GM19395 (cell line): Measurements from ENCODE around the gene PPIP5K2.
"Not testable (repeated sequence)": the region's sequence is repeated elsewhere in the genome, so short reads cannot be mapped to it uniquely, and the experiment has no call there.

Experiments used
- ATAC-seq: cut with Tn5 transposase; IDR thresholded peaks from one replicate; pipeline ENCODE4 v1.9.1; 2021; ENCODE audit warnings: mild to moderate bottlenecking, moderate library complexity; ENCODE audit not compliant: unreplicated experiment

The PPIP5K2 gene

DNA sequence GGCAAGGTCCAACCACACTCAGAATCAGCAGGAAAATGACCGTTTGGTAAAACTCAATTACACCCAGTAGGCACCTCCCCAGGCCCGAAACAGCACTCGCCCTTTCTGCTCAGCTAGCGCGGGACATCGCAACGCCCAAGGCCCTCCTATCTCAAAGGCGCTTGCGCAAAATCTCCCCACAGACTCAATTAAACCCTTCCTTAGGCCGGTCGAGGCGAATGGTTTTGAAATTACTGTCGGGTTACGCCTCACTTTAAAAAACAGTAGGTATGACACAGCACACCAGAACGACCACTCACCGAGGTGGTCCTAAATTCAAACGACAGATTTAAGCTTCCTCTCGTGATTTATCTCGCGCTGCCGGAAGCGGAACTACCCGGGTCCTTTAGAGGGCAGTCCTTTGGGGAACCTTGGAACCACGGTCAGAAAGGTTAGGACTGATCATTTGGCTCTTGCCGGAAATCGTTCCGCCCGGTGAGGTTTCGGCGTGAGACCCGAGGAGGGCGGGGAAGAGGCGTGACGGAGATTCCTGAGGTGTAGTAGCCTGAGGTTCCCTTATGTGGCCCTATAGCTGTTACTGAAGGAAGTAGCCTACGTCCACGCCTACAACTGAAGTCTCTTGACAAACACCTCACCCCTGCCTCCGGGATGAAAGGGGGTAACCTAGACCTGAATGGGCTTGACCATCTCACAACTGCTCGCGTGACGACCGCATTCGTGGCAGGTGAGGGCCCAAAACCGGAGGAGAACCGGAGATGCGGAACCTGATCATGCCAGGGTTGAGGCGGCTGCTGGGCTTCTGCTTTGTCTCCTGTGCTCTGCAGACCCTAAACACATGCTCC, at the start of gene PPIP5K2, which contains the start of gene GIN1:
Gene PPIP5K2, plus strand, starts transcription at position 537 of the 842 bp plus-strand sequence. CDS start 9,289 bp downstream, outside the sequence.
Gene GIN1, minus strand, starts transcription at position 374 of the 842 bp plus-strand sequence. CDS start 11,431 bp downstream, outside the sequence.
- peak; percentile 91 for ATAC-seq

- not testable (repeated sequence) for ATAC-seq
Measured at GRCh38 chr5:103073500-103073899, 46.6 kb upstream of the PPIP5K2 start.

GRCh38 chr5:103075442-103075841, 44.7 kb upstream of the PPIP5K2 start:
- no peak for ATAC-seq

- ATAC-seq: no peak
Measured at GRCh38 chr5:103079796-103080195, 40.3 kb upstream of the PPIP5K2 start.

GRCh38 chr5:103086547-103086946, 33.6 kb upstream of the PPIP5K2 start:
- ATAC-seq: no peak

- no peak for ATAC-seq
Measured at GRCh38 chr5:103089272-103089671, 30.8 kb upstream of the PPIP5K2 start.

DNA sequence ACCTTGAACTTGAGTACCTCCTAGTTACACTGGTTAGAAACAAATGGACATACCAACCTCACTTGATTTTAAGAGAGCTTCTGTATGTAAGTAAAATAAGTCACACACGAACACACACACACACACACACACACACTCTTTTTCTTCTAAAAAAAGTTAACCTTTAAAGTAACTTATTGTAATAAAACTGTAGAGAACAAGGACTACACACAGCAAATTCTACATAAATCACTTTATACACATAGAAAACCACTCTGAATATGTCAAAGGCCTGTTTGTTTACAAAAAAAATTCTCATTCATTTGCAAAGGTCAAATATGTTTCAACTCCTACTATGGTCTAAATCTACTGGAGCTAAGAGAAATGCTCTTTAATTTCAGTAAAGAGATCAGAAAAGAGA, 29.3 kb upstream of the PPIP5K2 start:
- no peak for ATAC-seq

DNA sequence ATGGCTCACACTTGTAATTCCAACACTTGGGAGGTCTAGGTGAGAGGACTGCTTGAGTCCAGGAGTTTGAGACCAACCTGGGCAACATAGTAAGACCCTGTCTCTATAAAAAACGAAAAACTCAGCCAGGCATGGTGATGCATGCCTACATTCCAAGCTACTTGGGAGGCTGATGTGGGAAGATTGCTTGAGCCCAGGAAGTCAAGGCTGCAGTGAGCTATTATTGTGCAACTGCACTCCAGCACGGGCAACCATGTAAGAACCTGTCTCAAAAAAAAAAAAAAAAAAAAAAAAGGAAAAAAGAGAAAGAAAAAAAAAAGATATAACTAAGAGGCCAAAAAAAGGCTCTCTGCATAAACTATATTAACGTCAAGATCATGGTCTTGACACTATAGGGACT, 27.4 kb upstream of the PPIP5K2 start:
- ATAC-seq: no peak

- no peak for ATAC-seq
Measured at GRCh38 chr5:103093727-103094126, 26.4 kb upstream of the PPIP5K2 start.

DNA sequence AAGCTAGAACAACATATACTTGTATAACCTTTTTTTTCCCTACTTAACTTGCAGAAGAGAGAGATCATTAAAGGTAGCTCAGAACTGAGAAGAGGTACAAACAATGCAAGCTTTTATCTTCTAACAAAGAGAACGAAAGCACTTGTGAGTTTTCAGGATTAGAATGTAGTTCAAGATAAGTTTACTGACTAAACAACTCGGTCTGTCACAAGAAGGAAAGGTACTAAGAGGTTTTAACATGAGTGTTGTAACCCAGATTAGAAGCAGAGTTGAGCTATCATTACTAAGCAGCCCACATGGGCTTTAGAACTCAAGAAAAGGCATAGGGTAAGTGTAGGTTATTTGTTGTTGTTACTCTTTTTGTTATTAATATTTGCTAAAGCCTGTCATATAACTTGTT, 25.4 kb upstream of the PPIP5K2 start:
- ATAC-seq: no peak

DNA sequence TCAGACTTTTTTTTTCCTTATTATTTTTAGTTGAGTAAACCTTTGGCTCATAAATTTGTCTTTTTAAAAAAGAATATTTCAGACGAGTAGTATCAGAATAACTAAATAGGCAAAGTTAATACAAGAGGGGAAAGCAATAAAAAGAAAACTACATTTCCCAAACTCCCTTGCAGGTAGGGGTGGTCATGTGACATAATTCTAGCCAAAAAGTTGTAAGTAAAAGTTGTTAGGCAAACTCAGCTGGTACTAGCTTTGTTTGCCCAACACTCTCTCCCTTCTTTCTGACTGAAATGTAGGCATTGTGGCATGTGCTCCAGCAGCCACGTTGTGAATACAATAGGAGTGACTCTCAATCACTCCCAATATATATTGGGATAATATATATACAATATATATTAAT, 21.1 kb upstream of the PPIP5K2 start:
- ATAC-seq: no peak

GRCh38 chr5:103101079-103101750, 18.9 kb upstream of the PPIP5K2 start:
- no peak for ATAC-seq

DNA sequence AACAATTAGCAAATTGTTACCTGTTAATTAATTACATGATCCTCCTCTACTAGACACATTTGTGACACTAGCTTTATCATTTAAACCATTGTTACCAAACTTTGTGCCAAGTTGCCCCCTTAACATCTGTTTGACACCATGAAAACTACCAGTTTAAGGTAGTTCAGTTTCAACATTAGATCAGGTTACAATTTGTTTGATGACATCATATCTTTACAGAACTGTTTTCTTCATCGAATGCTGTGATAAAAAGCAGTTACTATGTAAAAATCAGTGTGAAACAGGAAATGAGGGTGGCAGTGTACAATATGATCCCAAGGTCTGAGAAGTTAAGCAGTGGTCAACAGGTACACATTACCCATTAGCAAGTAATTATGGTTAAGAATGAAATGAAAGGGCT, 17.9 kb upstream of the PPIP5K2 start:
- ATAC-seq: no peak

DNA sequence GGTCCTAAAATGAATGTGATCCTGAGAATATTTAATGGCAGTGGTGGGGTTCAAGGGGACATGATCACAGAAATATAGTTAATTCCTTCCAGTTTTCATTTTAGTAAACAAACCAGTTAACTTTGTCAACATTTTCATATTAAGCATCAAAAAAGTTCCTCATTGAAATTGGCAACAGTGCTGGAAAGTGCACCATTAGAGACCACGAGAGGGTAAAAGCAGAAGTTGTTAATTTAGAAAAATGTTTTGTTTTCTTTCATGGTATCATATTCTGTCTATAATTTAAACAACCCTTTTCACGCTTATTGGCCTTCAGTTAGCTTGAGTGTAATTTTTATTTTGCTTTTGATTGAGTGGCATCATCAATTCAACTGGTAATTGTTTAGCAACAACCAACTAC, 12.0 kb upstream of the PPIP5K2 start:
- ATAC-seq: no peak

DNA sequence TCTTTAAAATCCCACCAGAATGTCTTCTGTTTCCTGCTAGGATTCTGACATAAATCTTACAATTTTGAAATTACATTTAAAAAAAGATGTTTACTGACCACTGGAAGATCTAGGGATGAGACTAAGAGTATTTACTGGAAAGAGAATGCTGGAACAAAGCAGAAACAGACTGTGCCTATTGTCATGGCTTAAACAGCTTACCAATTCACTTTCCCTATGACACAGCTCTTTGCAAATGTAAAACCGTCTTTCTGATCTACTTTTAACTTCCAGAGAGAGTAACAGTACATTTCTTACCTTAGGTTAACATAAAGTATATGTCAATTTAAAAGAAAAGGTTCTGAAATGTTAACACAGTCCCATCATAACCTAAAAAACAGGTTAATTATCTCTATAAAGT, 10.8 kb upstream of the PPIP5K2 start:
- no peak for ATAC-seq

- ATAC-seq: no peak
Measured at GRCh38 chr5:103110403-103110802, 9.7 kb upstream of the PPIP5K2 start.

DNA sequence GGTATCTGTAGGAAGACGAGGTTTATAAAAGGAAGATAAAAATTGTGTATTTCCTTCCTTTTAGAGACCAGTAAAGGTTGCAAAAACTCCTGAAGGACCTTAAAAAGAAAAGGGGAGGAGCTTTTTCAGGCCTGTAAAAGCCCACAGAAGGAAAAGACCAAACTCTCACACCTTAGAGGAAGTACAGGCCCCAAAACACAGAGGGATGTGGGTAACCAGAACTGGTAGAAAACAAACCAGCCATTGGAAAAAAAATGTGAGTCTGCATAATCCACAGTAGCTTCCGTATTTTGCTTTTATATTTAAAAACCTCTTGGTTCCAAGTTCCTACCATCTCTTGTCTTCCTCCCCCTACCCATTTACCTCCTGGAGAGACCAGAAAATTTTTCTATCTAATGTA, 8.6 kb upstream of the PPIP5K2 start:
- no peak for ATAC-seq

- no peak for ATAC-seq
Measured at GRCh38 chr5:103112910-103113309, 7.2 kb upstream of the PPIP5K2 start.

- no peak for ATAC-seq
Measured at GRCh38 chr5:103114440-103114839, 5.7 kb upstream of the PPIP5K2 start.

DNA sequence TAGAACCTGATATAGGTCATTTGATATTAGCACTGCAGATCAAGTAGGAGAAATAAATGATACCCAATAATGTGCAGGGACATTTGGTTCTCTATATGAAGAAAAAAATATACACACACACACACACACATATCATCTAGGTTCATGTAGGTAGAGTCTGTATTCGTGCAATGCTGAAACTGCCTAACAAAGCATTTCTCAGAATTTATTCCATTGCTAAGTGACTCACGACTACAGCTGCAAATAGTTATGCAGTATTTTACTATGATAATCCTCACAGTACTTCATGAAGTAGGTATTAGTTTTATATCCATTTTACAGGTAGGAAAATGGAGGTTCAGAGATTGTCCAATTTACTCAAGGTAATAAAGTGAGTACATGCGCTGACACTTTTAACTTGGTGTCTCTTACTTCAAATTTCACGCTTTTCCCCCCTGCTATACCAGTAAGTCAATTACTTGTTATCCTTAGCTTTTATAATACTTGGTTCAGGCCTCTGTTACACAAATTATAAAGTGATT, 2.6 kb upstream of the PPIP5K2 start:
- no peak for ATAC-seq

GRCh38 chr5:103119070-103119764, 884 bp upstream of the PPIP5K2 start:
- no peak for ATAC-seq
